GM10847 (cell line): ENCODE data around the gene SPG11.

Source experiments
- POLR2A ChIP-seq: IDR thresholded peaks from 2 replicates; pipeline ENCODE4 v1.6.1; 2011; ENCODE audit not compliant: insufficient read length; ENCODE audit errors: extremely low read depth

Gene SPG11

DNA sequence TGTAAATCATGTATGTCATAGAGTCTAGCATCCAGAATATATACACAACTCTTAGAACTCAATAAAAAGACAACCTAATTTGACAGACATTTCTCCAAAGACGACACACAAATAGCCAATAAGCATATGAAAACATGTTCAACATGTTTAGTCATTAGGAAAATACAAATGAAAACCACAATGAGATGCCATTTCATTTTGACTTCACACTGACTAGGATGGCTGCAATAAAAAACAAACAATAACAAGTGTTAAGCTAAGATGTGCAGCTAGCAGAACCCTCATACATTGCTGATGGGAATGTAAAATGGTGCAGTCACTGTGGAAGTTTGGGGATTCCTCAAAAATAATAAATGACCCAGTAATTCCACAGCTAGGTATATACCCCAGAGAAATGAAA lies 16.4 kb downstream of the SPG11 start:
- TF ChIP-seq POLR2A = no peak

DNA sequence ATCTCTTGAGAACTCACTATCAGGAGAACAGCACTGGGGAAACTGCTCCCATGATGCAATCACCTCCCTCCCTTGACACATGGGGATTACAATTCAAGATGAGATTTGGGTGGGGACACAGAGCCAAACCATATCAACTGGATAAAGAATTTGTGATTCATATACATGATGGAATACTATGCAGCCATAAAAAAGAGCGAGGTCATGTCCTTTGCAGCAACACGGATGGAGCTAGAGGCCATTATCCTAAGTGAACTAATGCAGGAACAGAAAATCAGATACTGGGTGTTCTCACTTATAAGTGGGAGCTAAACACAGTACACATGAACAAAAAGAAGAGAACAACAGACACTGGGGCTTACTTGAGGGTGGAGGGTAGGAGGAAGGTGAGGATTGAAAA lies 17.0 kb downstream of the SPG11 start:
- TF ChIP-seq POLR2A = no peak

DNA sequence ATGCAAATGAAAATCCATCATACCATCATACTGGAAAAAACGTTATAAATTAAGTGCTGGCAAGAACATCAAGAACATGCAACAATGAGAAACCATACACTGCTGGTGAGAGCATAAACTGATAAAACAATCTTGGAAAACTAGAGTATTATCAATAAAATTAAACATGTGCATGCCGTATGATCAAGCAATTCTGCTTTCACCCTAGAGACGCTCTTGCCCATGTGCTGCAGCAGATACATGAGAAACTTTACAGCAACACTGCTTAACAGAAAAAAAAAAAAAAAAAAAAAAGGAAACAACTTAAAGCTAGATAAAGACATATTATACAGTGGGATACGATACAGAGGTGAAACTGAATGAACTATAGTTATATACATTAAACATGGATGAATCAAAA lies 21.8 kb downstream of the SPG11 start:
- TF ChIP-seq POLR2A = no peak

DNA sequence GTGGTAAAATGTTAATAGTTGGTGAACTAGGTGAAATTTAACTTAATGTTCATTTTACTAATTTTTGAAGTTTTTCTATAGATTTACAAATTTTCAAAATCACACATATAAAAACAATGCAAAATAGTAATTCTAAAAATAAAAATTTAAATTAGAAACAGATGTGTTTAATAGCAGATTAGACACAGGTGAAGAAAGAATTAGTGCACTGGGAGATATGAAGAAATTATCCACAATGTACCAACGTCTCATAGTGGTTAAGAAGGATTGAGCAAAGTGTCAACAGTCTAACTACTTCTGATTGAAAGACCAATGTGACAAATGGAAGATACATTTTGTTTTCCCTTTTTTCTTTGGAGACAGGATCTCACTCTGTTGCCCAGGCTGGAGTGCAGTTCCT lies 26.5 kb downstream of the SPG11 start:
- no peak for TF ChIP-seq POLR2A

DNA sequence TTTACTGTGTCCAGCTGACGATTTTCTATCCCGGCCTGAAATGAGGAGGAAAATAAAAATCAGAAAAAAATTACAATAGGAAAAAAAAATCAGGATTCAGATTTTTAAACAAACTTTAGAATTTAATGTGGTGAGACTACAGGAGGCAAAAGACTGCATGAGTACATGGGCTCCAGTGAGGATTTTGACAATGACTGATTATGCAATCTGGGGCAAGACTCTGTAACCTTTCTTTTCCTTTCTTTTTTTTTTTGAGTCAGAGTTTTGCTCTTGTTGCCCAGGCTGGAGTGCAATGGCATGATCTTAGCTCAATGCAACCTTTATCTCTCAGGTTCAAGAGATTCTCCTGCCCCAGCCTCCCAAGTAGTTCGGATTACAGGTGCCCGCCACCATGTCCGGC lies 29.9 kb downstream of the SPG11 start:
- no peak for TF ChIP-seq POLR2A

DNA sequence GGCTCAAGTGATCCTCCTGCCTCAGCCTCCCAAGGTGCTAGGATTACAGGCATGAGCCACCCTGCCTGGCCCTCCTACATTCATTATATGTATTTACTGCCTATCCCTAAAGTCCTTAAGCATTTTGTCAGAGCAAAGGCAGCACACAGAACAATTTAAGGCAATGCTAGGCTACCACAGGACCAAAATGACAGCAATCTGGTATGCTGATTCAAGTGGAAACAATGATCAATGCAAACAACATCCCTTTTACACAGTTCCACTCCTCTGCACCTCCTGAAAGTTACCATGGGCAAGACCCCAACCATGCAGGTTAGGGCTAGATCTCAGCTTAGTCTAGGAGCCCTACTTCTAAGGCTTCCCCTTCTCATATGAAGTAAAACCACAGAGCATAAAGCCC lies 40.3 kb downstream of the SPG11 start:
- TF ChIP-seq POLR2A = no peak

DNA sequence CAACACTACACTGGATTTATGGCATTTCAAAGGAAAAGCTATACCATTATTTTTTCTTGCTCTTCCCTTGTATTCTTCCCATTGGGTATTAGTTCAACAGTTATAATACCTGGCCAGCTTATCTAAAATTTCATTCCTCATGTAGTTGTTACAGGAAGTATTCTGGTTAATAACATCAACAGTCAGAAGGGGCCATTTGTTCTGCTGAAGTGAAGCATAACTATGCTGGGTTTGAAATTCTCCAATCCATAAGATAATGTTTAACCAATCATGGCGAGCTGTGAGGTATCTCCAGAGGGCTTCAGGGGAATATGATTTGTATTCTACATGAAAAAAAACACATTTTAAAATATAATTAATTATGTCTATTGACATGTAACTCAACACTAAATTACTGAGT lies 43.4 kb downstream of the SPG11 start:
- no peak for TF ChIP-seq POLR2A

DNA sequence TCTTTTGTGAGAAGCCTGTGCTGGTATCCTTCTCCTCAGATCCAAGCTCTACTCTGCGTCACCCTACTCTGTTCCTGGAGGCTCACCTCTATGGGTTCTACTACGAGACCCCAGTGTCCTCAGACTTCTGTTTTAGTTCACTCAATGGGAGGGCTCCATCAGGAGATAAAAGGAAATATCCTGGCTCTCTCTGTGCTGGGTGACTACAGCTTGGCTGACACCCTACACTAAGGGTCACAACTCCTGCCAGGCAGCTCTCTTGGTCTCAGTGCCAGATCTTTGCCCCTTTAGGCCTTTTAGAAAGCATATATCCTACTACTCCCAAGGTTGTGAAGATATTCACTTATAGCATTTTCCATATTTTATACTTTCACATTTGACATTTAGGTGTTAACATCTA lies 46.5 kb downstream of the SPG11 start:
- no peak for TF ChIP-seq POLR2A

DNA sequence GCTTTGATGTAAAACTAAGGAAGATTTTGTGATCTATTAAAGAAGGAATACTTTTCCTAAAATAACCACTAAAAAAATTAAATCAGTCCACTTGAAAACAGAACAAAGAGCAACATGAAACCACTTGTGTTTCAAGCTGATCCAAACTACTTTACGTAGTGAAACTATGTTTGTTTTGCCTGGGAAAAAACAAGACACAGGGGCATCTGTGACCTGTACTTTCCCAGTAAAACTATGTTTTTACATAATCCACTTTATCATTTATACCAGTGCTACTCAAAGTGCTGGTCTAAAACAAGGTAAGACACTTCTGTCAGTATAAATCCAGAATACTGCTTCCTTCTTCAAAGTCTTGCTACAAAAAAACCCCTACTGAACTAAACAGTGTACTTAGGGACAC lies 56.7 kb downstream of the SPG11 start:
- no peak for TF ChIP-seq POLR2A

DNA sequence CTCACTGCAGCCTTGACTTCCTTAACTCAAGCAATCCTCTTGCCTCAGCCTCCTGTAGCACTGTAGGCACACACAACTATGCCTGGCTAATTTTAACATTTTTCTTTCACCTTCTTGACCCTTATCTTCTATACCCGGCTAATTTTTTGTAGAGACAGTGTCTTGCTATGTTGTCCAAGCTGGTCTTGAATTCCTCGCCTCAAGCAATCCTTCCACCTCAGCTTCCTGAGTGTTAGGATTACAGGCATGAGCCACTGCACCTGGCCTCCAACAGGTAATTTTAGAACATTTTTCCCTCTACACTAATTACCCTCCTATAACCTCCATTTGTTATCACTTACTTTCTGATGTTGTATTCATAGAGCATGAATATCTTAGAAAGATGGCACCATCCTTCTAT lies 60.3 kb downstream of the SPG11 start:
- no peak for TF ChIP-seq POLR2A

DNA sequence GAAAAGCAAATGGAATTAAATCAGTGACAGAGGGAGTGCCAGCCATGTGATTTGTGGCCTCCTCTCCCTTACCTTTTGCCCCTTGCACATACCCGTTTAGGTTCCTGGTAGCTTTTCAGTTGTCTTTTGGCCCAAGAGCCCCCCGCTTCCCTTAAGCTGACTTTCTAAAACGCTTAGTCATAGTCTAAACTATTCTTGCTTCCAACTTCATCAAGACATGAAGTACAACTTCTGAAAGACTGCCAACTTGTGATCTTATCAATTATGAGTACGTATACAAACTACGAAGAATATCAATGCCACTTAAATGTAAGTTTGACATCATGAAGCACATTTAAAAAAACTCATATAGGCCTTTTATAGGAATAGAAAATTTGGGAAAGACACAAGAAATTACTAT lies 64.6 kb downstream of the SPG11 start:
- TF ChIP-seq POLR2A = no peak

DNA sequence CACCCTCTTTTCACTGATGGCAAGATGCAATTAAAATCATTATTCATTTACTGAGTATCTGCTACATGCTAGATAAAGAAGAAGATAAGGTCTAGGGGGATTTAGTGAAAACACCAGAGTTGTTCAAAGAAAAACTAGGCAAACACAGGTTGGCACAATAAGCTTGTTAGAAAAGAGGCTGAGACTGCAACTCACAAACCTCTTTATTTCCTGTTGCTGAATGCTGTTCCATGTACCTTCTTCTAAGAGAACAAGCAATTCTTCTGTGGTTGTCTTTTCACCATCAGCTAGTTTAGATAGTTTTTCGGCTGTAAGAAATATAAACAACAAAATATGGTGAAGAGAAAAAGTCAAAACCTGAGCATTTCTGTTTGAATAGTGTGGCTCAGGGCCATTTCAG lies 65.4 kb downstream of the SPG11 start:
- no peak for TF ChIP-seq POLR2A

DNA sequence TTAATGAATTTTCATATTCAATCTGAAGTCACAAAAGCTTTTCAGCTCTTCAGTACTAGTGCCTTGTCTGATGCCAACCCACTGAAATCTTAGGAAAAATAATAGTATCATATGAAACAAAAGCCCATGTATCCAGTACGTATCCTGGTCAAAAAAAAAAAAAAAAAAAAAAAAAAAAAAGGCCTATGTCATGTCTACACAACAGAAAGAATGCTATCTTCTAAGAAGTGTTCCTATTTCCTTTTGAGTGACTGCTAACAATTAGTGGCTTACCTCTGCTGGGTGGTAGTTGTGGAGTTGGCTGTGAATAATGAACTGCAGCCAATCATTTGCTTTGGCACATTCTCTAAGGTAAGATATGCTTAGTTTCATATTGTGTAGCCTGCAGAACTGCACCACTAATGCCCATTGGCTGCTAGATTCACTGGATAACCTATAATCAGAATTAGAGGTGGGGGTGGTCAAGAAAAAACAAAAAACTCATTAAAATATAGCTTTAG lies 66.9 kb downstream of the SPG11 start:
- TF ChIP-seq POLR2A = no peak

DNA sequence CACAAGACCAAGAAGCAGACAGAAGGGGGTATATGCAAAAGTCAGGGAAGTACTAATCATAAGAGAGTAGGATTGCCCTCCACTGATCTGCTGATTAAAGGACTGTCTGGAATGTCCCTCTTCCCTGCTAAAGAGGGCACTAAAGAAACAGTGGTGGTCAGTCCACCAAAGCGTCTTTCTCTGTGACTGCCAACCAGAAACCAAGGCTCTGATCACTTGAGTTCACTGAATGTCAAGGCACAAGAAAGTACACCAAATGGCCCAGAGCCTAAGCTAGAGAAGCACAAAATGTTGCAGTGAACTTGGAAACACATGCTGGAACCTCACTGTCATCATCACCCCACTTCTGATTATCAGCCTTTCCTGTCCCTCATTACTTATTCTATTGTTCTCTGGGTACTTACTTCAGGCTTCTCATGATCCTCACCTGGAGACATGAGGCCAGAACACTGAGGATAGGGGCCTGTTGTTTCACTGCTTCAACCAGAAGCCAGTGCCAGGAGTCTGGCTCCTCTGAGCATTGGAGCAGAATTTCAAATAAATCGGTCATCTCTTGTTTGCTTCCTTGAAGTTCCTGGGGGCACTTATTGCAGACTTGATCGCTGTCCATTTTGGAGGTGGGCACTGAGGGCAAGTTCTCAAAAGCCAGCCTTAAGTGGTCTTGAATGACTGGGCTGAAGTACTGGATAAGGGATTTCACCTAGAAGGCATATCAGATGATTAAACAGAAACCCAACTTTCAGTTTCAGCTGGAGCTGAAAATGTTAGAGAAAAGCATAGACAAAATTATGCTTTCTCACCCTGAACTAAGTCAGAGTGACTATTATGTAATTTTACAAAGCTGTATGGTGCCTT lies 67.6 kb downstream of the SPG11 start:
- TF ChIP-seq POLR2A = no peak

DNA sequence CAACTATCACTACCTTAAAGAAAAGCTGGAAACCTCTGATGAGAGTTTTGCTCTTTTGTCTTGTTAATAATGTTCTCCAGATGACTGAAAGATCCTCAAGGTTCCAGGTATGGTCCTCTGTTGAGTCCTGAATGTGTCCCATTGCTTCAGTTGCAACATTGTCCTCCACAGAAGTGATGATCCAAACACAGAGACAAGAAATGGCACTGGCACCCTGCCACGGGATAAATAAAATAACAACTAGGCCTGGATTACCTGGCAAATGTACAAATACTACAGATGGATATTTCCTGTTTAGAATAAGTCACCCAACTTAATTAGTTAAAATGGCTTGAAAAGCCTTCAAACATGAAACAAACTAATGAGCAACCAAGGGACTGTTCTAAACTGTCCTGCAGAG lies 68.2 kb downstream of the SPG11 start:
- no peak for TF ChIP-seq POLR2A

DNA sequence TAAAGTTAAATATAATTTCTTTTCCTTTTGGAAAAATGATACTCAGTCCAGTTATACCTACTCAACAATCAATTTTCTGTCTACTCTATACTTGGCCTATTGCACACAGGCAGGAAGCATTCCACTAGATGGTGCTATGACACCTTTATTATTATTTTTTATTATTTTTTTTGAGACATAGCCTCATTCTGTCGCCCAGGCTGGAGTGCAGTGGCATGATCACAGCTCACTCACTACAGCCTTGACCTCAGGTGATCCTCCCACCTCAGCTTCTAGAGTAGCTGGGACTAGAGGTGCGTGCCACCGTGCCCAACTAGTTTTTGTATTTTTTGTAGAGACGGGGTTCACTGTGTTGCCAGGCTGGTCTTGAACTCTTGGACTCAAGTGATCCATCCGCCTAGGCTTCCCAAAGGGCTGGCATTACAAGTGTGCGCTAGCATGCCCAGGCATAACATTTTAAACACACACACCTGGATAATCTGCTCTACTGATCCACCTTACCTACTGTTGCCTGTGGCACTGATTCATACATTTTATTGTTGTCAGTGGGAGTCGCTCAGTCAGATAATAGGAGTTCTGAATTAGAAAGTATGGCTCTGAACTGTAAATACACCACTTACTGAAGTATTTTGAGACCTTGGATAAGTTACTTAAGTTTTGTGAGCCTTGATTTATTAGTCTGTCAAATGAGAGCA lies 70.3 kb downstream of the SPG11 start:
- no peak for TF ChIP-seq POLR2A
